ENCODE measurements around the gene S100A12.
"Not testable (repeated sequence)": the region's sequence is repeated elsewhere in the genome, so short reads cannot be mapped to it uniquely, and the experiment has no call there.

The S100A12 gene

GRCh38 chr1:153354515-153355193, 20.8 kb downstream of the S100A12 start:
- no peak for DNase-seq
- peaks cover 10% of the 10 kb centered on the region for H3K4me1 ChIP-seq (ENCODE audit: control insufficient read depth, insufficient read depth, low read length, poor library complexity, severe bottlenecking)
- no peak overlapping the region for H3K27ac ChIP-seq (ENCODE audit: insufficient read depth, low read length, poor library complexity, severe bottlenecking)
- H3K4me3 ChIP-seq (ENCODE audit: insufficient read depth, low read depth, low read length, poor library complexity, severe bottlenecking), result no peak overlapping the region
- no peaks in the 10 kb centered on the region for H3K9me3 ChIP-seq (ENCODE audit: control insufficient read depth, low read length)
- no peaks in the 10 kb centered on the region for H3K36me3 ChIP-seq (ENCODE audit: control insufficient read depth, insufficient read depth, low read length)
- no peaks in the 10 kb centered on the region for H3K27me3 ChIP-seq (replicated peaks; ENCODE audit: control insufficient read depth, insufficient read depth, low read length, poor library complexity, severe bottlenecking)

GRCh38 chr1:153353226-153353947, 22.0 kb downstream of the S100A12 start:
- H3K4me1 ChIP-seq (ENCODE audit: control insufficient read depth, insufficient read depth, low read length, poor library complexity, severe bottlenecking), result peaks cover 10% of the 10 kb centered on the region
- no peaks in the 10 kb centered on the region for H3K27me3 ChIP-seq (replicated peaks; ENCODE audit: control insufficient read depth, insufficient read depth, low read length, poor library complexity, severe bottlenecking)
- H3K4me3 ChIP-seq (ENCODE audit: insufficient read depth, low read depth, low read length, poor library complexity, severe bottlenecking), result no peak overlapping the region
- DNase-seq, result no peak
- no peaks in the 10 kb centered on the region for H3K9me3 ChIP-seq (ENCODE audit: control insufficient read depth, low read length)
- no peaks in the 10 kb centered on the region for H3K36me3 ChIP-seq (ENCODE audit: control insufficient read depth, insufficient read depth, low read length)
- no peak overlapping the region for H3K27ac ChIP-seq (ENCODE audit: insufficient read depth, low read length, poor library complexity, severe bottlenecking)

- peaks cover 6% of the 10 kb centered on the region for H3K4me1 ChIP-seq (ENCODE audit: control insufficient read depth, insufficient read depth, low read length, poor library complexity, severe bottlenecking)
- no peak overlapping the region for H3K4me3 ChIP-seq (ENCODE audit: insufficient read depth, low read depth, low read length, poor library complexity, severe bottlenecking)
- H3K27ac ChIP-seq (ENCODE audit: insufficient read depth, low read length, poor library complexity, severe bottlenecking), result no peak overlapping the region
- no peaks in the 10 kb centered on the region for H3K27me3 ChIP-seq (replicated peaks; ENCODE audit: control insufficient read depth, insufficient read depth, low read length, poor library complexity, severe bottlenecking)
- peak; percentile 13 to 50 (median 30) for DNase-seq
- H3K36me3 ChIP-seq (ENCODE audit: control insufficient read depth, insufficient read depth, low read length), result no peaks in the 10 kb centered on the region
- no peaks in the 10 kb centered on the region for H3K9me3 ChIP-seq (ENCODE audit: control insufficient read depth, low read length)
Observed at GRCh38 chr1:153352523-153352922, 22.9 kb downstream of the S100A12 start.

DNA sequence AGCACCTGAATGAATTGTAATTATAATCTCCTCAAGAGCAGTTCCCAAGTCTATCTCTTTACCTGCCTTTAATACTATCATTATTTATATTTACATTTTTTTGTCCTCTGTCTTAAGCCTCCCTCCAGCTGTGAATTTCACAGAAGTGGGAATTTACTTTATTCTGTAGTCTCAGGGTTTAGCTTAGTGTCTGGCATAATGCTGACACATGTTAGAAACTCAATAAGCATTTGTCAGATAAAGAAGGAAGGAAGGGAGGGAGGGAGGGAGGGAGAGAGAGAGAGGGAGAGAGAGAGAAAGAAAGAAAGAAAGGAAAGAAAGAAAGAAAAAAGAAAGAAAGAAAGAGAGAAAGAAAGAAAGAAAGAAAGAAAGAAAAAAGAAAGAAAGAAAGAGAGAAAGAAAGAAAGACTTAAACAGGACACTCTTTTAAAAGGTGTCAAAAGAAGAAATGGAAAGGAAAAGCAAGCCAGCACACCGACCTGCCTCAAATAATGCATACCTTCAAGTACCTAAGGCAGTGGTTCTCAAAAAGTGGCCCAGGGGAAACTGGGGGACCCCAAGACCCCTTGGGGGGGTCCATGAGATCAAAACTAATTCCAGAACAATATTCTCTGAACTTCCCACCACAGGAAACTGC, 25.0 kb downstream of the S100A12 start:
- Histone ChIP-seq H3K4me1 (ENCODE audit: control insufficient read depth, insufficient read depth, low read length, poor library complexity, severe bottlenecking) (peaks cover 10% of the 10 kb centered on the region), H3K27me3 (replicated peaks; ENCODE audit: control insufficient read depth, insufficient read depth, low read length, poor library complexity, severe bottlenecking) (no peaks in the 10 kb centered on the region), H3K9me3 (ENCODE audit: control insufficient read depth, low read length) (no peaks in the 10 kb centered on the region), H3K36me3 (ENCODE audit: control insufficient read depth, insufficient read depth, low read length) (no peaks in the 10 kb centered on the region), H3K4me3 (ENCODE audit: insufficient read depth, low read depth, low read length, poor library complexity, severe bottlenecking) (no peak overlapping the region), H3K27ac (ENCODE audit: insufficient read depth, low read length, poor library complexity, severe bottlenecking) (no peak overlapping the region)
- DNase-seq, result no peak

GRCh38 chr1:153349363-153350320, 25.8 kb downstream of the S100A12 start:
- no peak for DNase-seq

GRCh38 chr1:153348511-153349362, 26.7 kb downstream of the S100A12 start, which contains the start of gene PGLYRP4:
Gene PGLYRP4, minus strand, starts transcription at chr1:153348841. Its CDS starts 909 bp downstream, at chr1:153347932.
- DNase-seq, result no peak
- Histone ChIP-seq H3K27me3 (replicated peaks; ENCODE audit: control insufficient read depth, insufficient read depth, low read length, poor library complexity, severe bottlenecking) (no peaks in the 10 kb centered on the region), H3K4me1 (ENCODE audit: control insufficient read depth, insufficient read depth, low read length, poor library complexity, severe bottlenecking) (peaks cover 14% of the 10 kb centered on the region), H3K27ac (ENCODE audit: insufficient read depth, low read length, poor library complexity, severe bottlenecking) (no peak within 1 kb of the TSS), H3K36me3 (ENCODE audit: control insufficient read depth, insufficient read depth, low read length) (no peaks in the 10 kb centered on the region), H3K9me3 (ENCODE audit: control insufficient read depth, low read length) (no peaks in the 10 kb centered on the region), H3K4me3 (ENCODE audit: insufficient read depth, low read depth, low read length, poor library complexity, severe bottlenecking) (no peak within 1 kb of the TSS)

More at GRCh38 chr1:153349363-153350320, 25.8 kb downstream of the S100A12 start:
- Histone ChIP-seq H3K9me3 (ENCODE audit: control insufficient read depth, low read length) (no peaks in the 10 kb centered on the region), H3K27ac (ENCODE audit: insufficient read depth, low read length, poor library complexity, severe bottlenecking) (no peak overlapping the region), H3K4me3 (ENCODE audit: insufficient read depth, low read depth, low read length, poor library complexity, severe bottlenecking) (no peak overlapping the region), H3K27me3 (replicated peaks; ENCODE audit: control insufficient read depth, insufficient read depth, low read length, poor library complexity, severe bottlenecking) (no peaks in the 10 kb centered on the region), H3K4me1 (ENCODE audit: control insufficient read depth, insufficient read depth, low read length, poor library complexity, severe bottlenecking) (peaks cover 14% of the 10 kb centered on the region), H3K36me3 (ENCODE audit: control insufficient read depth, insufficient read depth, low read length) (no peaks in the 10 kb centered on the region)

DNA sequence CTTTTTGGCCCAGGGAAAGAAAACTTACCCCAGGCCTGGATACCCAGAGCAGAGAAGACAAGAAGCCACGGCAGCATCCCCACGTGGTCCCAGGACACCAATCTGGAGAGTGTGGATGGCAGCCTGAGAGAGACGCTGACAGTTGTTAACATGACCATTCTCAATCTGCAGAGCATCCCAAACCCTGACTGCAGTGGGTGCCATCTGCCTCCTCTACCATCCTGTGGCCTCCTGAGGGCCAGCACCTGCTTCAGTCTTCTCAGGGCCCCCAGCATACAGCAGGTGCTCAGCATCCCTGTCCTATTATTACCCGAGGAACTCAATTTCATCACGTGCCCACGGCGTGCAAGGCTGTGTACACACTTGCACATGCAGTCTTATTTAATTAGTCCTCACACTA, 27.6 kb downstream of the S100A12 start:
- peaks cover 14% of the 10 kb centered on the region for H3K4me1 ChIP-seq (ENCODE audit: control insufficient read depth, insufficient read depth, low read length, poor library complexity, severe bottlenecking)
- no peaks in the 10 kb centered on the region for H3K27me3 ChIP-seq (replicated peaks; ENCODE audit: control insufficient read depth, insufficient read depth, low read length, poor library complexity, severe bottlenecking)
- H3K36me3 ChIP-seq (ENCODE audit: control insufficient read depth, insufficient read depth, low read length), result no peaks in the 10 kb centered on the region
- no peak for DNase-seq
- no peak overlapping the region for H3K4me3 ChIP-seq (ENCODE audit: insufficient read depth, low read depth, low read length, poor library complexity, severe bottlenecking)
- H3K9me3 ChIP-seq (ENCODE audit: control insufficient read depth, low read length), result no peaks in the 10 kb centered on the region
- H3K27ac ChIP-seq (ENCODE audit: insufficient read depth, low read length, poor library complexity, severe bottlenecking), result no peak overlapping the region

DNA sequence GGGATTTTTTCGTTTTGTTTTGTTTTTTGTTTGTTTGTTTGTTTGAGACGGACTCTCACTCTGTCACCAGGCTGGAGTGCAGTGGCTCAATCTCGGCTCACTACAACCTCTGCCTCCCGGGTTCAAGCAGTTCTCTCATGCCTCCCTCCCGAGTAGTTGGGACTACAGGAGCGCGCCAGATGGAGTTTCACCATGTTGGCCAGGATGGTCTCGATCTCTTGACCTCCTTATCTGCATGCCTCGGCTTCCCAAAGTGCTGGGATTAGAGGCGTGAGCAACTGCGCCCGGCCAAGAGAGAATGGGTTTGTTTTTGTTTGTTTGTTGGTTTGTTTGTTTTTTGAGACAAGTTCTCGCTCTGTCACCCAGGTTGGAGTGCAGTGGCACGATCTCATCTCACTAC, 28.4 kb downstream of the S100A12 start:
- not testable (repeated sequence) for H3K36me3 ChIP-seq (ENCODE audit: control insufficient read depth, insufficient read depth, low read length); H3K9me3 ChIP-seq (ENCODE audit: control insufficient read depth, low read length); DNase-seq; H3K27me3 ChIP-seq (replicated peaks; ENCODE audit: control insufficient read depth, insufficient read depth, low read length, poor library complexity, severe bottlenecking); H3K4me3 ChIP-seq (ENCODE audit: insufficient read depth, low read depth, low read length, poor library complexity, severe bottlenecking); H3K27ac ChIP-seq (ENCODE audit: insufficient read depth, low read length, poor library complexity, severe bottlenecking)
- peaks cover 14% of the 10 kb centered on the region for H3K4me1 ChIP-seq (ENCODE audit: control insufficient read depth, insufficient read depth, low read length, poor library complexity, severe bottlenecking)

Measured in effector memory CD4-positive, alpha-beta T cell (primary cell).